MM.1S (cell line): Measurements from ENCODE around the gene TAS2R20.

Experiments used
- EZH2 ChIP-seq: fragments of 300-600 bp; sonication (generic); optimal IDR thresholded peaks from 2 replicates; pipeline ENCODE3; 2017; ENCODE audit warnings: low read depth, mild to moderate bottlenecking, antibody characterized with exemption, low read length, mixed read lengths
- EZH2phosphoT487 ChIP-seq: fragments of 300-600 bp; sonication (generic); IDR thresholded peaks from 2 replicates; pipeline ENCODE4 v1.6.1; 2018; ENCODE audit warnings: antibody characterized with exemption, low read length
- TF ChIP-seq, protein P1 (sequence below): fragments of 300-600 bp; sonication (generic); IDR thresholded peaks from 2 replicates; pipeline ENCODE4 v1.5.1; 2016; ENCODE audit warnings: antibody characterized with exemption, low read length, mixed read lengths

DNA sequence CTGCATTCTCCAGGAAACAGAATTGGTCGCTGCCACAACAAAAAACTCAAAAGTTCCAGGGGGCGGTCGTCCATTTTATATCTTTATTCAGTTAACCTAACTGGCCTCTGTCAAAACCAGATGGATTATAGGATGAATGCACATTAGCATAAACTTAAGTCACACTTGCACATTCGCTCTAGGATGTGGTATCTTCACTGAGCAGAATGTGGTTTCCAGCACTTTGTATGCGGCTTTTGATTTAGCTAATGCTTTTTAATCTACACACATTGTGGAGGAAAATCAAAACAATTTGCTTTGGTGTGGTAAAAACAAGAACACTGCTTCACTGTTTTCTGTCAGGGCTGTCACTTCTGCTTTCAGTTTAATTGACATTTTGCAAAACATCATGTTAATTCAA, 15.9 kb downstream of the TAS2R20 start:
- TF ChIP-seq, protein P1, sequence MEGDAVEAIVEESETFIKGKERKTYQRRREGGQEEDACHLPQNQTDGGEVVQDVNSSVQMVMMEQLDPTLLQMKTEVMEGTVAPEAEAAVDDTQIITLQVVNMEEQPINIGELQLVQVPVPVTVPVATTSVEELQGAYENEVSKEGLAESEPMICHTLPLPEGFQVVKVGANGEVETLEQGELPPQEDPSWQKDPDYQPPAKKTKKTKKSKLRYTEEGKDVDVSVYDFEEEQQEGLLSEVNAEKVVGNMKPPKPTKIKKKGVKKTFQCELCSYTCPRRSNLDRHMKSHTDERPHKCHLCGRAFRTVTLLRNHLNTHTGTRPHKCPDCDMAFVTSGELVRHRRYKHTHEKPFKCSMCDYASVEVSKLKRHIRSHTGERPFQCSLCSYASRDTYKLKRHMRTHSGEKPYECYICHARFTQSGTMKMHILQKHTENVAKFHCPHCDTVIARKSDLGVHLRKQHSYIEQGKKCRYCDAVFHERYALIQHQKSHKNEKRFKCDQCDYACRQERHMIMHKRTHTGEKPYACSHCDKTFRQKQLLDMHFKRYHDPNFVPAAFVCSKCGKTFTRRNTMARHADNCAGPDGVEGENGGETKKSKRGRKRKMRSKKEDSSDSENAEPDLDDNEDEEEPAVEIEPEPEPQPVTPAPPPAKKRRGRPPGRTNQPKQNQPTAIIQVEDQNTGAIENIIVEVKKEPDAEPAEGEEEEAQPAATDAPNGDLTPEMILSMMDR: no peak
- TF ChIP-seq EZH2phosphoT487 (no peak), EZH2 (no peak)
